GM04503 (cell line): ENCODE results near the gene ARL5B.

ENCODE experiments used
- DNase-seq: peaks from one replicate; pipeline ENCODE4 v3.0.0-alpha.2; 2012; ENCODE audit warnings: low read depth

The ARL5B gene

DNA sequence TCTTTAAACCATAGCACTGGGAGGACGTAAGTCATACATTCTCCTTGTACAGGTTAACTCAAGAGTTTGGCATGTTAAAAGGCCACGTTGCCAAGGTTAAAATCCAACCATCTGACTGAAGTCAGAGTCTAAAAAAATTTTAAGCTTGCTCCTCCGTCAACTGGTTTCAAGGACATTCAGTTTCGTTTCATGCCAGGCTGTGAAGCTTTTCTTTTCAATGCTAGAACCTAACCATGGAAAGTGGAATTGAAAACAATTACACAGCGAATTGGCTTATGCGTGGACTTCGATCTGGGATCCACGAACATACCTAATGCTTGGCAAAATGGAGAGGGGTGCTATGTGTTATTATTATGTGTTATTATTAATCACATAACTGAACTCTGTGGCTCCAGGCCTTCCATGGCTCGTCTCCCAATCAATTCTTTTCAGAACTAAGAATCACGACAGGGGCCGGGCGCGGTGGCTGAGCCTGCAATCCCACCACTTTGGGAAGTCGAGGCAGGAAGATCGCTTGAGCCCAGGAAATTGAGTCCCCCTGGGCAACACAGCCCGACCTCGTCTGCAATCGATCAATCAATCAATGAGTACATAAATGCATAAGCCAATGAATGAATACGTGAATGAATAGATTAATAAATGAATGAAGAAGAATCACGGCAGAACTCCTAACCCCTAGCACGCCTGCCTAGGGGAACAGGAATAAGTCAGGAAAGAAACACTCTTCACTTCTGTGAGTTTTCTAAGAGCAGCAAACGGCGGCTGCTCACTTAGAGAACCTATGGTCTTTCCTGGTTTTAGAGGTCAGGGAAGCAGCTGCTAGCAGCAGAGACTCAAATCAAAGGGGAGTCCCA lies 733 bp upstream of the ARL5B start:
- DNase-seq = peak; percentile 39

DNA sequence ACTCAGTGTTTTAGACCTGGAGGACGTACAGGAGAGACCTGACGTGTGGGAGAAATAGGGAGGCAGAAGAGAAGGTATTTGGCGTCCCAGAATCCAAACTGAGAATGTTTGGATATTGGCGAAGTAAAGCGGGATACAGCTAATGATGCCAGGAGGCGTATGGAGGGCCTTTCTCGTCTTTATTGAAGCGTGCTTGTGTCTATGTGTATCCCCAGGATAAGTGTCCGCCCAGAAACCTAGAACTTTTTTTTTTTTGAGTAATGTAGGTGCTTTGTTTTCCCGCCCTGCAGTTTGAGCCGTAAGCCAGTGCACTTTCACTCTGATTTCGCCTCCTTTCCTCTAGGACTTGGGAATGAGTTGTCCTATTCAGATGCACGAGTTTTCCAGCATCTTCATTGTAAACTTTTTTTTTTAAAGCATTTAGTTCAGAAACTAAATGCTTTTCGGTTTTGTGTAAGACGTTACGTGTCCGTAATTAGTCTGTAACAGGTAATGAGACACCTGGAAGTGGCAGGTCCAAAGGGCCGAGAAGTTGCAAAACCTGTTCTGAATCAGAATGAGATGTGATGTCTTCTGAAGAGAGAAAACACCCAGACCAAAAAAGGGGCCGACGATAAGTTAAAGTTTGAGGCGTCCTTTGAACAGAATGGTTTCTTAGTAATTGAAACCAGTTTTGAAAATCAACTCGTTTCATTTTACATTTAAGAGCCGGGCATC lies 746 bp downstream of the ARL5B start:
- DNase-seq = no peak

DNA sequence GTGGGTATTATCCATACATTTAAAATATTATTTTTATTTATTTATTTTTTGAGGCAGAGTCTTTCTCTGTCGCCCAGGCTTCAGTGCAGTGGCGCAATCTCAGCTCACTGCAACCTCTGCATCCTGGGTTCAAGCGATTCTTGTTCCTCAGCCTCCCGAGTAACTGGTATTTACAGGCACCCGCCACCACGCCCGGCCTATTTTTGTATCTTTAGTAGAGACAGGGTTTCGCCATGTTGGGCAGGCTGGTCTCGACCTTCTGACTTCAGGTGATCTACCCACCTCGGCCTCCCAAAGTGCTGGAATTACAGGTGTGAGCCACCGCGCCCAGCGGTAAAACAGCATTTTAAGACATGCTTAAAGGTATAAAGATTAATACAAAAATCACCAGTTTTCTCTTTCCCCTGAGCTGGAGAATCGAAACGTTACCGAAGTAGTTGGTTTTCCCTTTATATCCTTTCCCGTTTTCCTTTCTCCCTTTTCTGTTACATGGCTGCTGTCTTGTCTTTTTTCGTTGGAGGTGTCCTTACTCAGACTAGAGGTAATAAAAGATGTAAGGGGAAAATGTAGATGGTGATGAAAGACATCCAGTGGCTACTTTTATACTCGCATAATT lies 1.7 kb downstream of the ARL5B start:
- DNase-seq = no peak

DNA sequence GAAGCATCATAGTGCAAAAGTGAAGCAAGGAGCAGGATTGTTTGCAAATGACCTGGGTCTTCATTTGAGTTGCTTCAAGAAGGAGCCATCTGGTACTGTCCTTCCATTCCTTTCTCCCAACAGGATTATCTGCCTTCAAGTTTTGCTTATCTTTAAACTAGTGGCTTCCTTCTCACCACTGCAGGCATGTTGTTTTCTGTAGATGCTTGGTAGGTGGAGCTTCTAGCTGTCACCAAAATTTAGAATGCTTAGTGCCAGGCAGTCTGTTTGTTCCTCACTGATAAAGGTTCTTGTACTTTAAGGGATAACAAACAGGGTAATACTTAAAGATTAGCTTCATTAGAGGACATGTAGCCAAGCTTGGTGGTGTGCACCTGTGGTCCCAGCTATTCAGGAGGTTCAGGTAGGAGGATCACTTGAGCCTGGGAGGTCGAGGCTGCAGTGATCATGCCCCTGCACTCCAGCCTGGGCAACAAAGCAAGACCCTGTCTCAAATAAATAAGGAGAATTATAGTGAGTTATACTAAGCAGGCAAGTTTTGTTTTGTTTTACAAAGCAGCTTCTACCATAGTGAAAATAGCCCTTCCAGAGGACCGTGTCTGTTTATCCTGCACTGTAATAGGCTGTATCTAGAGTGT lies 5.7 kb downstream of the ARL5B start:
- no peak for DNase-seq

DNA sequence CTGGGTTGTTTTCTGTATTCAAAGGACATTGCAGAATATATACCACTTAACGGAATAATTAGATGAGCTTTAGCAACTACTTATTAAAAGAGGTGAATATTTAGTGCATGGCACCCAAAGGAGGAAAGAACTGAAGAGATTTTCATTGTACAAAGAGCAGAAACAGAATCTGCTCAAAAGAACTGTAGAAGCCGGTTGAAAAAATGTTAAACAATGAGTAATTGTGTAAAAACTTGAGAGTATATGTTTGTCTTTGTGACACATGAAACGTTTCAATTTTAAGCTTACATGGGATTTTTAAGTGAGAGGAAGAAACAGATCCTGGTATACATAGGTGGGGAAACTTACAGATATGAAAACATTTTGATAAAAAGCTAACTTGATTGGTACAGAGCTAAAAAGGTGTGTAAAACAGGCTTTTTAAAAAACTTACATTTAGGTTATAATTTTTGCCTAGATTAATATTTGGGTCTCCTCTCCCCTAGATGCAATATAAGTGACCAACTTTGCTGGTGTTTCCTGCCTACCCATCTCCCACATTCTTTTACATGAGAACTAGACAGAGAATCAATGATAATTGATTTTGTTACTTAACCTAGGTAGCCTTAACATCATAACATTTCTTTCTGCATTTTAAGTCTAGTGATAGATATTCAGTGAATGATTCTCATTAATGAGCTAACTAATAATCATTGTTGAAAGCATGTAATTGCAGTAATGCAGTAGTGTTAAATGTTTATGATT lies 6.8 kb downstream of the ARL5B start:
- DNase-seq = no peak

DNA sequence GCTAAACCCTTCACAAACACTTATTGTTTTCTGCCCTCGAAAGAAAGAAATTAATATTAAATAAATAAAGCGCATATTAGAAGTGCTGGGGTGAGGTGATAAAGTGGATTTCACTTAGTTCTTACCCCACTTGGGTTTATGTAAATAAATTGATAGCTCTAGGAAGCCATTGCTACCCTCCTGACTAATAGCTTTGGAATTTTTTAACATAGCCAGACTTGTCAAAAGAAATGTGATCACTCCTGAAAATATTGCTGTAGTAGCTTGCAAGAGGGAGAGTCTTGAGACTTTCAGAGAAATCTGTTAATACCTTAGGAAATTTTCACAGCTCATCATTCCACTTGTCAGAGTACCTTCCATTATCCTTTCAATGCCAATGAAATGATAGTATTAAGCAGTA lies 7.6 kb downstream of the ARL5B start:
- no peak for DNase-seq

DNA sequence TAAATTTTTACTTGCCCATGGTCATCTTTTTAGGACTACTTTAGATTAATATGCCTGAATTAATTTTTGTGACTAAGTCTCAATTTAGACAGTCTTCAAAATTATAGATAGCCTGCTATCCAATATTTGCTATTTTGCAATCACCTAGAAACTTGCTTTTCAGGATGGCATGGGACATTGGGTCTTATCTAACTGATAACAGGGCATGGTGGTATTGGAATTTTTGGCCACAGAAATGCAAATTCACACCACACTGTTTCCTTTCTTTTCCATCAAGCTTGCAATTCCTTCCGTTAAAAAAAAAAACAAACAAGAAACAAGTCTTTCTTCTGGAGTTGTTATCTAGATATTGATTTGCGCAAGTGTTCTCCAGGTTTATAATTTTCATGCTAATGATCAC lies 8.8 kb downstream of the ARL5B start:
- no peak for DNase-seq

DNA sequence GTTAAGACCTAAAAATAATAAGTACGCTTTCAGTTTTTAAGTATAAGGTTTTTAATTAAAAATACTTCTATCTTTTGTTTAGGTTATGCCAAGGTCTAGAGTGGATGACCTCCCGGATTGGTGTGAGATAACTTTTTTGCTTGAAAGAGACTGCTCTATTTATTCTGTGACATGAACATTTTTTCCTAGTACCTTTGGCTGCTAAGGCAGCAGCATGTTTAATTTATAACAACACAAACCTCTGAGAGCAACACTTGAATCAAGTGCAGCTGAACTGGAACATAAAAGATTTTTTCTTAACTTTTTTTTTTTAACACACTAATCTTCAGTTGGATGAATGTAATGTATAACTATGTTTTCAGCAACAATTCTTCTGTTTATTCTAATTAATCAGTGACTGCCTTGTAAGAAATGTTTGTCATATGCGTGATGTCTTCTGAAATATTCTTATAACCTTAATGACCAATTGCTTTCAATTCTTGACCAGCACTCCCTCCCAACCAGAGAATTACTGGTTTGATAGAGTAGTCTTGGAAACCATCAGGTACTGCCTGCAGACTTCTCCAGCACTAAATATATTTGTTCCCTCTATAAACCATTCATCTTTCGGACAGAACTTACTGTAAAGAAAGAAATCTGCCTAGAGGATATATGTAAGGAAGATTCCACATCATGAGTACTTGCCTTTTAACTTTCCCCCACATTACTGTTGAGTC lies 16.0 kb downstream of the ARL5B start:
- no peak for DNase-seq

DNA sequence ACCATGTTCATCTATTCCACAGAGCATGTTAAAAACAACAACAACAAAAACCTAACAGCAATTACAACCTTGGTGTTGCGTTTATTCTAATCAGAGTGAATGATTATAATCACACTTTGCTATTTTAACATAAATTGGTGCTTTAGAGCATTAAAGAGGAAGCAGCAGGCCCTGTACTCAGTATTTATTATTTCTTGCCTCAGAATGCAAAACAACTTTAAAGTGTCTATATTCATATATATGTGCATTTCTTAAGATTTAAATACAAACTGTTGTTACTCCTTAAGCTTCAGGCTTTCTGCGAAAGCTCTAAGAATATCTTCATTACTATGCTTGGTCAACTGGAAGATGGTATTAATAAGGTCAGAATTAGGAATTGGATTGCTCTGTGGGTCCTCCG lies 21.5 kb downstream of the ARL5B start:
- DNase-seq = no peak

DNA sequence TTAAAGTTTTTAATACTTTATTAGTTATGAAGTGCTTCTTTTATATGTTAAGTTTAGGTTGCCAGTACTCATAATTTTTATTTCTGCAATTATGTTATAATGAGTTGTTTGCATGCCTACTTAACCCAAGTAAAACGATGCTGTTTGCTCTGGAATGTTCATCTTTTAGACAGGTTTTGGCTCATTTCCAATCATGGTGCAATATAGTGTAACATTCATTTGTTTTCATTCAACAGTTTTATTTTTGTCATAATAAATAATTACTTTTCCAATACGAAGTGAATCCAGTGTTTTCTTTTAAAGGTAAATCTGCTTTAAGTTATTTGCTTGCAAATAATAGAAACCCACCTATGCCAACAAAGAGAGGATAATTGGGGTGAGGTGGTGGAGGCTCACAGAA lies 22.1 kb downstream of the ARL5B start:
- no peak for DNase-seq

DNA sequence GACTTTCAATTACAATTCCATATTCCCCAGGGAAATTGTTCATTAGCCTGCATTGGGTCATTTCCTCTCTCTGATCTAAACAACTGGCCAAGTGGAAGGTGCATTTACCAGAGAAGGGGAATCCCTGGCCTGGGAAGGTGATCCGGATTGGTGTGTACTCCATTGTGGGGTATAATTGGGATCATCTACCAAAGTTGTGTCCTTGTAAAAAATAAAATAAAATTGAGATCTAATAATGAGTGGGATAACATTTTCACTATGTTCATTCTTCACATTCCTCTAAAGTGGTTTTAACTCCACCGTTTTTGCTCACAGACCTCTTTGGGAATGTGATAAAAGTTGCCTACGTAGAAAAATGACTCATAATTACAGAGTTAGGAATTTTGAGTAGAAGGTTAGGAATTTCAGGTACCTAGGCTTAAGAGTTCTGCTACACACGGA lies 22.8 kb downstream of the ARL5B start:
- no peak for DNase-seq

DNA sequence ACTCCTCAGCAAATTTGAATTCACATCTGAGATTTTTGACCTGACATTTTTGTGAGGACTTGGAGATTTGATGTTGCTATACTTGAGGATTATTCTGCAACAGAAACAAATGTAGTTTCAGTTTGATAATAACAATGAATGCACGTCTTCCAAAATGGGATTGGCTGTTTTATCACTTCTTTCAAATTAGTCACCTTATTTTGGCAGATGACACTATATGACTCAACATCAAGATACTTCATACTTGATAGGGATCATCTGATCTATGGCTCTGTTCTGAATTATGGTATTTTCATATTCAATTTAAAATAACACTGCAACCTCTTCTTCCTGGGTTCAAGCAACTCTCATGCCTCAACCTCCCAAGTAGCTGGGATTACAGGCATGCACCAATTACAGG lies 24.2 kb downstream of the ARL5B start:
- DNase-seq = no peak

DNA sequence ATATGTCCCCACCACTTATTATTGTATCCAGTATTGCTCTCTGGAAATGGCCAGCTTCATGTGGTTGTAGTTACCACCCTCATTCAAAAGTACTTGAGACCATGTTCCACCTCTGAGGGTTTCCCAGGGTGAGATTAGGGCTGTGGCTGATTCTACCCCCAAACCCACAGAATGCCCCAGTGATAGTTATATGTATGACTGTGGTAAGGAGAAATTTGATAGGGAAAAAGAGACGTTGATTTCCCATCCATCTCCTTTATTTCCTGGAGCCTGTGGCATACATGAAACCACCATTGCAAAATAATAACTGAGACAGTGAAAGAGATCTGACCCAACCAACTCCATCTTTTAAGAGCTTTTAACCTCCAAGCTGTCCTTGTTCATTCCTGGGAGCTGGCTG lies 25.2 kb downstream of the ARL5B start:
- DNase-seq = no peak

DNA sequence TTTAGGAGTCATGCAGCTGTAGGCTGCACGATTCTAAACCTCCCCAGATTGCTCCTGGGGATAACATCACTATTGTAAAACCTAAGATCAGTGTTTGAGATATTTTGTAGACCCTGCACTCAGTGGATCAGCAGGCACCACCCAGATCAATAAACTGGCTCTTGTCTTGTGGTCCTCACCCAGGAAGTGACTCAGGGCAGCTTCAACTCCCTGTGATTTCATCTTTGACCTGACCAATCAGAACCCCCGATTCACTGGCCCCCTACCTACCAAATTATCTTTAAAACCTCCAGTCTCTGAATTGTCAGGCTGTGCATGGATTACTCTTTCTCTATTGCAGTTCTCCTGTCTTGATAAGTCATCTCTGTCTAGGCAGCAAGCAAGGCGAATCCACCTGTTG lies 25.7 kb downstream of the ARL5B start:
- DNase-seq = no peak

DNA sequence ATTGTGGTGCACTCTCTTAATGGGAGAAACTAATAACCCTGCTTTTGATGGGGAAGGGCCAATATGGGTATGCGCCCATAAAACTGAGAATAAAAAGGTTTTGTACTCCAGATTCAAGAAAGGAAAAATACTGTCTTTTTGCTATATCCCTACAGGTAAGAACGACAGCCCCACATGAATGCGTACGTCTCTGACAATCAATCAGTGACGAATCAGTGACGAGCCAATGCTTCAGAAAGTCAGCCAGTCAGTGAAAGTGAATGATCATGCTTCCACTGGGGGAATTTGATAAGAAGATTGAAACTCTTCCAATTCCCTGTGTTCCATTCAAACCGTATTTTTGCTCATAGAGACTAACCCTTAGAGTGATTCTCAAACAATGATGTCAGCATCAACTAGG lies 26.3 kb downstream of the ARL5B start:
- DNase-seq = no peak

DNA sequence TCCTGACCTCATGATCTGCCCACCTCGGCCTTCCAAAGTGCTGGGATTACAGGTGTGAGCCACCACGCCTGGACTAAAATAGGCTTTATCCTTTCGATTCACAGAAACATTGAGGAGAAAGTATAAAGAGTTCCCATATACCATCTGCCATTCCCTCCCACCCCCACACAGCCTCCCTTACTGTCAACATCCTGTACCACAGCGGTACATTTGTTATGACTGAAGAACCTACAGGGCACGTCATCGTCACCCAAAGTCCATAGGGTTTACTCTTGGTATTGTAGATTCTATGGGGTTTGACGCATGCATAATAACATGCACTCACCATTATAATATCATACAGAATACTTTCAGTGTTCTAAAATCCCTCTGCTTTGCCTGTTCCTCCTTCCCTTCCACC lies 28.0 kb downstream of the ARL5B start:
- no peak for DNase-seq

DNA sequence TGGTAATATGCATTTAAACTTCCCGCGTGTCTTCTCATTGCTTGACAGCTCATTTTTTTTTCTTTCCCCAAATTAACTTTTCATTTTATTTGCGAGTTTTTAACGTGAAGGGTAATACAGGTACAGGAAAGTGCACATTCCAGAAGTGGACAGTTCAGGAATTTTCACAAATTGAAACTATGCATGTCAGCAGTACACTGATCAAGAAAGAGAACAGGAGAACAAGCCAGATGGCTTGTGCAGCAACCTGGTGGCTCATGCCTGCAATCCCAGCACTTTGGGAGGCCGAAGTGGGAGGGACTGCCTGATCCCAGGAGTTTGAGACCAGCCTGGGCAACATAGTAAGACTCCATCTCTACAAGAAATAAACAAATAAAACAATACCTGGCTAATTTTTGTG lies 28.5 kb downstream of the ARL5B start:
- DNase-seq = no peak

DNA sequence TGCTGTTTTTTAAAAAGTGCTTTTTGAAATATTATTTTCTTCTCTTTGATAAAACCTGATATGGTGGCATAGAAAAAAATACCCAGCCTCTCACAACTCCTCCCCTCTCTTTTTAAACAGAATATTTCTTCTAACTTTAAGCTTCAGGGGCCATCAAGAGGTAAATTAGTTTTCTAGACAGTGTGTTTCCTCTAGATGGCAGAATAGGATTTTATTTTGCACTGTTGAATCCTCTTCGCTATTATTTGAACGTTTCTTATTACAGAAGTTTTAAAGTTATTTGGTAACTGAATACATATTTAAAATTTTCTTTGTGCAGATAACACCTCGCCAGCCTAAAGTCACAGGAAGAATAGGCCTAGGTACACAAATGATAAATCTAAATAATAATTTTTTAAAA lies 30.3 kb downstream of the ARL5B start:
- no peak for DNase-seq

DNA sequence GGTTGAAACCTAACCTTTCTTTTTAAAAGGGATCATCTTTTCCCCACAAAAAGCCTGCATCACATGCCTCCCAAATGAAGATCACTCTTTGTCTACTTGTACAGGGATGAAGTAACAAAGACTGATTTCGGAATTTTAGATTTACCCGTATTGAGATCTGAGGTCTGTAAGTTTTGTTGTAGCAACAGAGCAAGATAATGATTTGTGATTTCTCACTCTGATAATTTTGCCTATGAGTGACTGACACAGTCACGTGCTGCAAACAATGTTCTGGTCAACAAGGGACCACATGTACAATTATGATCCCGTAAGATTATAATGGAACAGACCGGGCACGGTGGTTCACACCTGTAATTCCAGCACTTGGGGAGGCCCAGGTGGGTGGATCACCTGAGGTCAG lies 31.3 kb downstream of the ARL5B start:
- DNase-seq = no peak

DNA sequence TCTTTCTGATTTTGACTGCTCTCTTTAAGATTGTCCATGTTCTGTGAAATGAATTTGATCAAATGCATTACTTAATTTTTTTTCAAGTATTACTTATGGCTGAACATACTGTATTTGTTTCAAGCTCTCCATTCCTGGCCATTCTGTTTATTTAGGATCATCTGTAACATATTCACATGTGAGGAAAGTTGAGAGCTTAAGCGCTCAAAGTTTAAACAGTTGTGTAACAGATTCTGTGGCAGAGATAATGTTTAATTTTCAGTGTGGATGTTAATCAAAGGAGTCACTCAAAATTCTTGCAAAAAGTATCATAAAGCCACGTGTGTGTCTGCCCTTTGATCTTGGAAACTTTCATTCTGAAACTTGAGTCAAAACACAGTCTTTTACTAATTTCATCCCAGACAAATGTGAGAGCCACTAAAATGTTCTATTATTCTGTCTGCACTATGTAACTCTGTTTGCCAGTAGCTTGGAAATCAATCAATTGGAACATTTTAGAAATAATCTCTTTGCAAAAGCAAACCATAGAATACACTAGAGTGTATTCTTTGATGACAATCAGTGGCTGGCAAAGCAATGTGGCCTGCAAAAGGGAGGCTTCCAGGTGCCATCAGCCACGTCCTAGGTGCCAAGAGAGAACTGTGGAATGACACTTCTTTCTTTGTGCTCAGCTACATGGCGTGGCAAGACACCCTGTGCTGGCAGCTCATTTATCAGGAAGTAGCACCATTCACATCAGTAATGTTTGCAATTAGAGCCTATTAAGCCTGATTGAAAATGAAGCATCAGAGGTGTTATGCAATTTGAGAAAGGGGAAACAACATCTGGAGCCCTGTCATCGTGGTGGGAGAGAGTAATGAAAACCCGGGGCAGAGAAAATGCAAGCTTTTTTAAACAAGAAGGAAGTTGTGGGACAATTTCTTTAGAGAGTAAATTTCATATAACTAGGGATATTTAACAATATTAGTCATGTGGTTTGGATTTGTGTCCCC lies 40.9 kb downstream of the ARL5B start:
- no peak for DNase-seq
